HG03439 (cell line): ENCODE data around the gene ADGRD1.
"Not testable (repeated sequence)": the region's sequence is repeated elsewhere in the genome, so short reads cannot be mapped to it uniquely, and the experiment has no call there.

Experiments used
- ATAC-seq: cut with Tn5 transposase; IDR thresholded peaks from one replicate; pipeline ENCODE4 v1.9.1; 2021; ENCODE audit warnings: mild to moderate bottlenecking, moderate library complexity; ENCODE audit not compliant: unreplicated experiment

Gene ADGRD1

DNA sequence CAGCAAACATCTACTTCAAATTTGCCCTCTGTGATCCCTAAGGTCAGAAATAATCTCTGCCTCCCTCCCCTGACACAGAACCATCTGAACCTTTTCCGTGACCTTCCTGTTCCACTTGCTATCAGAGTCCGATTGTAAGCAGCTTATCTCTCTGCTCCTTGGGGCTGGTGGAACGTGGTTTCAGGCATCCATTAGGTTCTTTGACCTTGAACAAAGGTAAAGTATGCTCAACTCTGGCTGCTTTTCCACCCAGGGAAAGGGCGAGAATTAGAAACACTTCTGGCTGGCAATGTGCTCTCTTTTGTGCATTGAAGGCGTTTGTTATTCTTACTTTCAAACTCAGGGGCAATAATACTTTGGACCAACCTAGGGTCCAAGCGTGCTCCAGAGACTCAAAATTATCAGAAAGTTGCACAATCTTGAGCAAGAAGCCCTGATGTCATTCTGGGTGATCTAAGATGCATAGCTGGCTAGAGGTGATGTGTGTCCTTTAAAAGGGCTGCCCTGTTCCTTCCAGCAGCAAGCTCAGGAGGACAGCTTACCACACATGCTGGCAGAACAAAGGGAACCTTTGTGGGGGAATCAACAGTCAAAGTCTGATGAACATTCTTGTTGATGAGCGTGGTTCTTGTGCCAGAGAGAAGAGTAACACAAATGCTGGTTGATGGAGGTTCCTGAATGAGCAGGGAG, 29.8 kb downstream of the ADGRD1 start:
- ATAC-seq, result no peak

DNA sequence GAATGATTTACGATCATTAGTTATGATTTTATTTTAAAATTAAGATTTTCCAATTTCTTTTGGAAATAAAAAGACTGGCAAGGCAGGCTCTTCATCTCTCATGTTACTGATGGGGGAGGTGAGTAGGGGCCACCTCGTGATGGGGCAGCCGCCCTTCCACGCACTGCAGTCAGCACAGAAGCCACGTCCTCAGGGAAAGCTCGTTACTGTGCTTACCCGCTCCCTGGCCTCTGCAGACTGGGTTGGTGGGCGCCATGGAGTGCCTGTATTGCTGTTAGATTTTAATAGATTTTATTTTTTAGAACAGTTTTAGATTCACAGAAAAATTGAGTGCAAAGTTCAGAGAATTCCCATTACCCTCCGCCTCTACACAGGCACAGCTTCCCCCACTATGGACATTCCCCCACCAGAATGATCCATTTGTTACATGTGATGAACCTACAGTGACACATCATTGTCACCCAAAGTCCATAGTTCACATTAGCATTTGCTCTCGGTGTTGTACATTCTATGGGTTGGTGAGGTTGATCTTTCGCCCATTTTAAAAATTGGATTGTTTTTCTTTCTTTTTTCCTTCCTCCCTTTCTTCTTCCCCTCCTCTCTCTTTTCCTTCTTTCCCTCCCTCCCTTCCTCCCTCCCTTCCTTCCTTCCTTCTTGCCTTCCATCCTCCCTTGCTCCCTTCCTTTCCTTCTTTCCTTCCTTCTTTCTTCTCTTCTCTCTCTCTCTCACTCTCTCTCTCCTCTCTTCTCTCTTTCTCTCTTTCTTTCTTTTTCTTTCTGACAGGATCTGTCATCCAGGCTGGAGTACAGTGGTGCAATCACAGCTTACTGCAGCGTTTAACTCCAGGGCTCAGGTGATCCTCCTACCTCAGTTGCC, 30.7 kb downstream of the ADGRD1 start:
- no peak for ATAC-seq

DNA sequence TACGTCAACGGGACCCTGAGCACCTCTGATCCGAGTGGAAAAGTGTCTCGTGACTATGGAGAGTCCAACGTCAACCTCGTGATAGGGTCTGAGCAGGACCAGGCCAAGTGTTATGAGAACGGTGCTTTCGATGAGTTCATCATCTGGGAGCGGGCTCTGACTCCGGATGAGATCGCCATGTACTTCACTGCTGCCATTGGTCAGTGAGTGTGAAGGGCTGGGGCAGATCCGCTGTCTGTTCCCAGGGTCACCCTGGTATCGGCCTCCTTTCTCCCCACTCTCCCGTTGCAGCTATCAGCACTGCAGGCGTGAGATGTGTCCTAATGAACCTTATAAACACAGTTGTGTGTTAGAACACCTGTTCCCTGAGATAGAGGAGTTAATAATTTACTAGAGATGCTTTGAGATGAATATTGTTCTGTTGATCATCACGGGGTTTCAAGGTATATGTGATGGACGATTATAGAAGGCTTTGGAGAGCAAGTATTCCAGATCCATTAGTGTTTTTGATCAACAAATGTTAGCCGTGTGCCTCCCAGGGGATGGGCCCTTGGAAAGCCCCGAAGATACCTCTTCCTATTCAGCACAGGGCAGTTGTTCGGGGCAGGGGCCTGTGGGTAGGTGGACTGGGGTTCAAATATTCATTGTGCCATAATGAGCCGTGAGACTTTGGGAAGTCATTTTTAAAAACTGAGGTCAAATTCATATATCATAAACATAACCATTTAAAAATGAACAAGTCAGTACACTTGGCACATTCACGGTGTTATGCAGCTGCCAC, 33.6 kb downstream of the ADGRD1 start:
- no peak for ATAC-seq

DNA sequence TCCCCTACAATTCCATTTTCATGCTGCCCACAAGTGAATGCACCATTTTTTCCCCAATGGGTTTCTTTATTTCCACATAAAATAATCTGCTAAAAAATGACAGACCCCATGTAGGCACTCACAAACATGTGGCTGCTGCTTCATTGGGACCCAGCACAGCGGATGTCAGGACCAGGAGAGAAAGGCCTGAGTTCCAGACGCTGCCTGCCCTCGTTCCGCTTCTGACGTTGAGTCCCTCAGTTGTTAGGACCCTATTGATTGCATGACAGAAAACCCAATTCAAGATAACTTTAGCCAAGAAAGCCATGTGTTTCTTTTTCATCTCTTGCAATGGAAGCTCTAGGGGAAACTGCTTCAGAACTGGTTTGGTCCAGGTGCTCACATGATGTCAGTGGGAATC, 34.6 kb downstream of the ADGRD1 start:
- ATAC-seq, result no peak

- ATAC-seq, result no peak
Measured at GRCh38 chr12:130988751-130989150, 35.0 kb downstream of the ADGRD1 start.

GRCh38 chr12:130989391-130989790, 35.7 kb downstream of the ADGRD1 start:
- no peak for ATAC-seq

GRCh38 chr12:130990034-130990433, 36.3 kb downstream of the ADGRD1 start:
- ATAC-seq, result no peak

DNA sequence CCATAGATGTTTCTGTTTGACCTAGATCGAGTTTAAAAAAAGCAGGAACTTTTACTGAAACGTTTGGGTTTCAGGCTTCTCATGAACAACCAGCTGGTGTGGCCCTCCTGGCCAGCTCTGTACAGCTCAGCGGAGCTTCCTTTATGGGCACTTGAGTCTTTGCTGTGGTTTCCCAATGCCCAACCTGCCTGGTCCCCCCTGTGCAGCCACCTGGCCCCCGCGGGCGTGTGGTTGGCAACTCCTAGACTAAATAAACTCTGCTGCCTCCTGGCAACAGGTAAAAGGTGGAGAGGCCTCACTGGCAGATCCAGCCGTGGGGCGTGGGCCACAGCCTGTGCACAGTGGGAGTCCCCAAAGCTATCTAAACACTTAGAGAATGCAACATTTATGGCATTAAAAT, 38.7 kb downstream of the ADGRD1 start:
- no peak for ATAC-seq

- ATAC-seq, result no peak
Measured at GRCh38 chr12:130992979-130993538, 39.4 kb downstream of the ADGRD1 start.

DNA sequence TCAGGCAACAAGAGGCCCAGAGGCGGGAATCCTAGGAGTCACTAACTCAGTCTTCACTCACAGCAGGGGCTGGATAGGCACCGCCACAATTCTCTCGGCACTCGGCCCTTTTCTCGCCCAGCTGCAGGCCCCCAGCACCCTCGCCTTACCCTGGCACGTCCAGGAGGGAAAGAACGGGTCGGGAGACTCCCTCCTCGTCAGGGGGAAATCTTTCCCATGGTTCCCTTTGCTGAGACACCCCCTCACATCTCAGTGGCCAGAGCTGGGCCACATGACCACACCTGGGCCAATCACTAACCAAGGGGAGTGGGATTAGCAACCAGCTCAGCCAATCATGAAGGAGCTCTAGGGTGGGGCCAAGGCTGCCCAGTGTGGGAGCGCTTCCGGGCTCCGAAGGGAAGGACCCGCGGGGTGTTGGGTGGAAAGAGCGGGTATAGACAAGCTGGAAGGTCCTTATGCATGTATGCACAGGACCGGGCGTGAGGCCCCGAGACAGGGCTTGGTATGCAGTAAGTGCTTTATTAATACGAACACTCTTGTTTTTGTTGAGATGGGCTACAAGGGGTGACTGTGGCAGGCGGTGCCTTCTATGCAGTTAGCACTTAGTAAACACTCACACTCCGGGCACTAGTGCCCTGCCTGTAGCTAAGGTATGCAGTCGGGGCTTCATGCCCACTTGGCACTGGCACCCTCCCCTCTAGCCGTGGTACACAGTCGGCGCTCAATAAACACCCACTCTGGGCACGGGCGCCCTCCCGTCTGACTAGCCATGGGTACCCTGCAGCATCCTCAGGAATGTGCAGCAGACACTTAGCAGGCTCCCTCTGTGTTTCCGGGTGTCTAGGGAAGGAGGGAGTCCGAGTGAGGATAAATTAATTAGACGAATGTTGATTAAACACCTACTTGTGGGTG, 40.3 kb downstream of the ADGRD1 start:
- no peak for ATAC-seq

- ATAC-seq, result no peak
Measured at GRCh38 chr12:130994821-130995375, 41.2 kb downstream of the ADGRD1 start.

GRCh38 chr12:130995386-130995969, 41.8 kb downstream of the ADGRD1 start:
- ATAC-seq, result not testable (repeated sequence)

GRCh38 chr12:130998136-130998535, 44.4 kb downstream of the ADGRD1 start:
- ATAC-seq, result no peak

GRCh38 chr12:131000000-131000486, 46.3 kb downstream of the ADGRD1 start:
- ATAC-seq, result no peak

DNA sequence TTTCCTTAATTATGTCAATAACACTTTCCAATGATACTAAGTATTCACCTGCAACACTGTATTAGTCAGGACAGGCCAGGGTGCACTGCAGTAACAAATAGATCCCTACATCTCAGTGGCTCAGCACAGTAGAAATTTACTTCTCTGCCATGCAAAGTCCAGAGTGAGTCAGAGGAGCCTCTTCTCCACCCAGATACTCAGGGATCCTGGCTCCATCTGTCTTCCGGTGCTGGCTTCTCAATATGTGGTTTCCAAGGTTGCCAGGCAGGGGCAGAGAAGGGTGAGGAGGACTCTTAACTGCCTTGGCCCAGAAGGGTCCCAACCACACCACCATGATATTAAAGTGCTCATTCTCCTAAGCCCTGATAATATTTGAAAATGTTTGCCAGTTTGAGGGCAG, 47.8 kb downstream of the ADGRD1 start:
- no peak for ATAC-seq

- no peak for ATAC-seq
Measured at GRCh38 chr12:131002216-131002631, 48.5 kb downstream of the ADGRD1 start.

DNA sequence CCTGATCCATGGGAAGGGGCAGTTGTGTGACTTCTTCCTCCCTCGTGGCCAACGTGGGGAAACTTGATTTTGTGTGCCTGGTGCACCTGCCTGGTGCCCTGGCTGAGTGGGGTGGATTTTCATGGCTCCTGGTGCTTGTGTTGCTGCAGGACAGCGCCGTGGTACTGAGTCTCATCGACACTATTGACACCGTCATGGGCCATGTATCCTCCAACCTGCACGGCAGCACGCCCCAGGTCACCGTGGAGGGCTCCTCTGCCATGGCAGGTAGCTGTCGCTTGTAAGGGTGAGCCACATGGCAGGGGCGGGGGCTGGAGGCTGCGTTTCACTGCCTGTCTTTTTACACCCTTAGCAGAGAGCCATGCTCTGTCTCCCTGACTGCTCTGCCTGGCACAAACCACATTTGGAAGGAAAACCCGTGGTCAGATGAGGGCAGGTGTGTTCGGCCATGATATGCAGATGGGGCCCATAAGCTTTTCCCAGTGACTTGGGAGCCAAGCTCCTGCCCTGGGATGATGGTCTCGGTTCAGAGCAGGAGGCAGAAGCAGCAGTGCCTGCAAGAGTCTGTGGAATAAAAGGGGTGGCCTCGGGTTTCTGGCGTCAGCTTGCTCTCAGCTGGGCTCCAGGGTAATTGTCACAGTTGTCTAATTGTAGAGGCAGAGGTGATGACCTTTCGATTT, 49.5 kb downstream of the ADGRD1 start:
- ATAC-seq, result no peak

- ATAC-seq, result no peak
Measured at GRCh38 chr12:131003716-131004045, 50.0 kb downstream of the ADGRD1 start.

GRCh38 chr12:131004166-131004565, 50.5 kb downstream of the ADGRD1 start:
- no peak for ATAC-seq
